ENCODE results near the gene MFSD12.

DNA sequence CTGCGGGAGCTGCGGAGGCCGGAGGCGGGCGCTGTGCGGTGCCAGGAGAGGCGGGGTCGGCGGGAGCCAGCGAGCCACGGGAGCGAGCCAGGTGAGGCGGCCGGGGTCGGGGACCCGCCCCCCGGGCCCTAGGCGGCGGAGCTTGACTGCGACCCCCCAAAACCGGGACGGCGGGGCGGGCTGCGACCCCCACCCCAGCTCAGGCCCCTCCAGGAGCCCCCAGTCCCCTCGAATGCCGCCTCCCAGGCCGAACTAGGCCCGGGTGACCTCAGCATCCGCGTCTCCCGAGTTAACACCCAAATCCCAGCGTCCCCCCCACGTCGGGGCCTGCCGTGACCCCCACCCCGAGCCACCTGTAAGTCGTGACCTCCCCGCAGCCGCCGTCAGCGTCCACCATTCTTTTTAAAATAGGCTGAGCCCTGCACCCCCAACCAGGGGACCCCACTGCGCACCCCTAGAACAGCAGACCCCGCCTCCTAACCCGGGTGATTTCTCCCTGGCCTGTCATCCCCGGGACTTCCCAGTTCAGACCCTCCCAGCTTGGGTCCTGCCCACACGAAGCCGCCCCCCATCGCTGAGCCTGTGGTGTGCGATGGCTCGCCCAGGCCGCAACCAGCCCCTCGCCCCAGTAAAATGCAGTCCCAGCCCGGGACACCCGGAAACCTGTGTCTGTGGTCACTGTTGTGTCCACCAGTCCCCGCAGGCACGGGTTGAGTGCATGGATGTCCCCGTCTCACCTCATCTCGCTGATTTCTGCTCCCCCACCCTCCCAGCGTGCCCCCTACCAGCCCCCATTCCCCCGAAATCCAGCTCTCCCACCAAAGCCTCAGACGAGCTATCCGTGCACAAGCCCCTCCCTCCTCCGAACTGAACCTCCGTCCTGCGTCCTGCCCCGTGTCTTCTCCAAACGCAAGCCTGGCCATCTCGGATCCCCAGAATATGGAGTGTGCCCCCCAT lies 50.7 kb downstream of the MFSD12 start:
- TF ChIP-seq POLR2AphosphoS5 (IDR thresholded peaks at IDR 0.05; ENCODE audit: low read depth, low read length) (no peak), CTCF (IDR thresholded peaks at IDR 0.05 in 2 of 3, conservative IDR thresholded peaks at IDR 0.05 in 1 of 3; ENCODE audit: borderline replicate concordance in 1 of 3, insufficient read depth in 1 of 3, low read depth in 2 of 3, low read length in 2 of 3) (no peak), ATF3 (IDR thresholded peaks at IDR 0.05) (no peak), TCF7L2 (IDR thresholded peaks at IDR 0.05; ENCODE audit: borderline replicate concordance, extremely low read depth, insufficient read depth, insufficient read length) (no peak), FOSL1 (IDR thresholded peaks at IDR 0.05; ENCODE audit: low read depth) (no peak), POLR2A (IDR thresholded peaks at IDR 0.05; ENCODE audit: borderline replicate concordance, extremely low read depth, insufficient read depth, insufficient read length) (no peak), RAD21 (IDR thresholded peaks at IDR 0.05; ENCODE audit: low read depth) (no peak), EZH2 (IDR thresholded peaks at IDR 0.05) (no peak), ELF1 (IDR thresholded peaks at IDR 0.05; ENCODE audit: borderline replicate concordance, low read depth) (no peak), JUND (IDR thresholded peaks at IDR 0.05) (no peak), EZH2phosphoT487 (IDR thresholded peaks at IDR 0.05; ENCODE audit: borderline replicate concordance) (no peak)
- TF ChIP-seq, protein P1, sequence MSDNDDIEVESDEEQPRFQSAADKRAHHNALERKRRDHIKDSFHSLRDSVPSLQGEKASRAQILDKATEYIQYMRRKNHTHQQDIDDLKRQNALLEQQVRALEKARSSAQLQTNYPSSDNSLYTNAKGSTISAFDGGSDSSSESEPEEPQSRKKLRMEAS (IDR thresholded peaks at IDR 0.05), result no peak
